ENCODE data around the gene PLCB4.

DNA sequence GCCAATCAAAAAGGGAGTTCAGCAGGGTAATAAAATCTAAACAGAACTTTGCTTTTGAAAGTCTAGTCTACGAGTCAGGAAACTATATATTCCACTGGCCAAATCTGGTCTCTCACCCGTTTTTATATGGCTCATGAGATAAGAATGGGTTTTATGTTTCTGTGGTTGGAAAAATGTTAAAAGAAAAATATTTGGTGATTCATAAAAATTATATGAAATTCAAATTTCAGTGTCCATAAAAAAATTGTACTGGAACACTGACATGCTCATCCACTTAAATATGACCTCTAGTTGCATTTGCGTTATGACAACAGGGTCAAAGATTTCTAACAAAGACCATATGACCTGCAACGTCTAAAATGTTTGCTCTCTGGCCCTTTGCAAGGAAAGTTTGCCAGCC, 423.2 kb downstream of the PLCB4 start:
- TF ChIP-seq, protein P1, sequence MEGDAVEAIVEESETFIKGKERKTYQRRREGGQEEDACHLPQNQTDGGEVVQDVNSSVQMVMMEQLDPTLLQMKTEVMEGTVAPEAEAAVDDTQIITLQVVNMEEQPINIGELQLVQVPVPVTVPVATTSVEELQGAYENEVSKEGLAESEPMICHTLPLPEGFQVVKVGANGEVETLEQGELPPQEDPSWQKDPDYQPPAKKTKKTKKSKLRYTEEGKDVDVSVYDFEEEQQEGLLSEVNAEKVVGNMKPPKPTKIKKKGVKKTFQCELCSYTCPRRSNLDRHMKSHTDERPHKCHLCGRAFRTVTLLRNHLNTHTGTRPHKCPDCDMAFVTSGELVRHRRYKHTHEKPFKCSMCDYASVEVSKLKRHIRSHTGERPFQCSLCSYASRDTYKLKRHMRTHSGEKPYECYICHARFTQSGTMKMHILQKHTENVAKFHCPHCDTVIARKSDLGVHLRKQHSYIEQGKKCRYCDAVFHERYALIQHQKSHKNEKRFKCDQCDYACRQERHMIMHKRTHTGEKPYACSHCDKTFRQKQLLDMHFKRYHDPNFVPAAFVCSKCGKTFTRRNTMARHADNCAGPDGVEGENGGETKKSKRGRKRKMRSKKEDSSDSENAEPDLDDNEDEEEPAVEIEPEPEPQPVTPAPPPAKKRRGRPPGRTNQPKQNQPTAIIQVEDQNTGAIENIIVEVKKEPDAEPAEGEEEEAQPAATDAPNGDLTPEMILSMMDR (IDR thresholded peaks at IDR 0.05): no peak
- no peak for TF ChIP-seq POLR2A (IDR thresholded peaks at IDR 0.05)
